HUES48 (cell line): ENCODE measurements around the gene CDK10.
A peak's percentile ranks its signal among the peaks of the same experiment; 100 is the strongest.
"Not testable (repeated sequence)": the region's sequence is repeated elsewhere in the genome, so short reads cannot be mapped to it uniquely, and the experiment has no call there.

ENCODE experiments used
- H3K27ac ChIP-seq: one replicate; pipeline ENCODE4 v1.7.0; 2013; ENCODE audit warnings: low read depth, low read length, inconsistent platforms
- H3K27me3 ChIP-seq: 2 replicates; pipeline ENCODE4 v1.6.1; 2013; ENCODE audit warnings: mild to moderate bottlenecking, low read length; ENCODE audit not compliant: control insufficient read depth, insufficient read depth
- H3K36me3 ChIP-seq: 2 replicates; pipeline ENCODE4 v1.6.1; 2013; ENCODE audit warnings: low read length; ENCODE audit not compliant: control insufficient read depth, insufficient read depth
- H3K4me1 ChIP-seq: 2 replicates; pipeline ENCODE4 v1.6.1; 2013; ENCODE audit warnings: mild to moderate bottlenecking, low read length; ENCODE audit not compliant: control insufficient read depth, insufficient read depth
- H3K4me3 ChIP-seq: 2 replicates; pipeline ENCODE4 v1.5.1; 2013; ENCODE audit warnings: mild to moderate bottlenecking, low read depth, low read length
- H3K9ac ChIP-seq: 2 replicates; pipeline ENCODE4 v1.6.1; 2013; ENCODE audit warnings: mild to moderate bottlenecking, low read depth, low read length, moderate library complexity
- H3K9me3 ChIP-seq: 2 replicates; pipeline ENCODE4 v1.6.1; 2013; ENCODE audit warnings: low read length; ENCODE audit not compliant: control insufficient read depth, insufficient read depth

Gene CDK10

DNA sequence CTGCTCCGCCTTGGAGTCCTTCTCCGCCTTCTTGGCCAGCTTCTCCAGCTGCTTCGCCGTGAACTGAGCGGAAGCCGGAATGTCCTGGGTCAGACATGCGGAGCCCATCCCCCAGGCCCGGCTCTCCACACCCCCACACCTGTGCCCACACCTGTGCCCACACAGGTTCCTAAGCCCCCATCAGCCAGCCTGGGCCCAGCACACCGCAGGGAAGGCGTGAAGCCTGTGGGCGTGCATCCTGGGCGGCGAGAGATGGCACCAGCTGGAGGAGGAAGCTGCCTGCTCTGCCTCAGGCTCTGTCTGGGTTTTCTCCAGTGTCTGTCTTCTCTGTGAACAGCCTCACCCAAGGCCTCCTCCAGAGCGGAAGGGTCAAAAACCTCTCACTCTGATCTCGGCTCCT lies 34.9 kb upstream of the CDK10 start:
- H3K4me1 ChIP-seq = no peaks in the 10 kb centered on the region
- H3K4me3 ChIP-seq = no peak overlapping the region
- H3K36me3 ChIP-seq = peaks cover 36% of the 10 kb centered on the region
- H3K9ac ChIP-seq = no peak overlapping the region
- no peaks in the 10 kb centered on the region for H3K9me3 ChIP-seq
- no peaks in the 10 kb centered on the region for H3K27me3 ChIP-seq
- no peak overlapping the region for H3K27ac ChIP-seq

GRCh38 chr16:89653656-89654295 lies 32.7 kb upstream of the CDK10 start:
- Histone ChIP-seq H3K4me1 (no peaks in the 10 kb centered on the region), H3K9me3 (no peaks in the 10 kb centered on the region), H3K9ac (no peak overlapping the region), H3K27me3 (no peaks in the 10 kb centered on the region), H3K36me3 (peaks cover 29% of the 10 kb centered on the region), H3K4me3 (no peak overlapping the region), H3K27ac (no peak overlapping the region)

- Histone ChIP-seq H3K4me3 (no peak overlapping the region), H3K36me3 (peaks cover 29% of the 10 kb centered on the region), H3K9ac (no peak overlapping the region), H3K27me3 (no peaks in the 10 kb centered on the region), H3K9me3 (no peaks in the 10 kb centered on the region), H3K4me1 (no peaks in the 10 kb centered on the region), H3K27ac (no peak overlapping the region)
These were observed 31.3 kb upstream of the CDK10 start for GRCh38 chr16:89655062-89655643.

- H3K9ac ChIP-seq = no peak overlapping the region
- peak overlapping the region; percentile 98 for H3K4me3 ChIP-seq
- H3K36me3 ChIP-seq = peaks cover 34% of the 10 kb centered on the region
- no peak overlapping the region for H3K27ac ChIP-seq
- H3K27me3 ChIP-seq = no peaks in the 10 kb centered on the region
- no peaks in the 10 kb centered on the region for H3K4me1 ChIP-seq
- no peaks in the 10 kb centered on the region for H3K9me3 ChIP-seq
These were observed 29.9 kb upstream of the CDK10 start for GRCh38 chr16:89656435-89657121.

DNA sequence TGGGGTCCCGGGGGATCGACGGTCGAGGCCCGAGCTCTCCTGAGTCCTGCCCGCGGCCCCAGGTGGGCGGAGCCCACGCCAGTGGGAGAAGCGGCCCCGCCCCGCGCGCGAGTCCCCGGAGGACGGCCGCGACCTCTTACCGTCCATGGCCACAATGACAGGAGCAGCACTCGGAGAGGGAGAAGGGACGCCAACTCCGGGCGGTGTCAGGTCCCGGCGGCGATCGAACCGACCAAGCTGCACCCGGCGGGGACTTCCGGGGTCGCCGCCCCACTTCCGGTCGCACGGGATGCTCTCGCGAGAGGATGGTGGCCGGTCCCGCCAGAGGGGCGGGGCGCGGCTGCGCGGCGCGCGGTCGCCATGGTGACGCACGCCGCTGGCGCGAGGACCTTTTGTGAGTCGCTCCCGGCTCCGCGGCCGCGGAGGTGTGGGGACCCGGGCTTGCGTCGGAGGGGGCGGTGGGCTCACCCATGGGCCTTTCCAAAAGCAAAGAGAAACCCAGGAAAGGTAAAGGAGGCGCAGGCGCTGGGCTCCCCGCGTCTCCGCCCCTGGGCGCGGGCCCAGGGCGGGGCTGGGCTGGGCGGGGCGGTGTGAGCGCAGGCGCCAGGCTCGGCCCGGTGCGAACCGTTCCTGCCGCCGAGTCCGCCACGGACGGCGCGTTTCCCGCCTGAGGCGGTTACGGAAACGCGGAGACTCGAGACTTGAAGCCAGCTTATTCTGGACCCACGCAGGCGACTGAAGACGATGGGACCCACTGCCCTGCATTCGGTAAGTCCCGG lies 28.9 kb upstream of the CDK10 start, which contains the start of the genes CHMP1A and SPATA33:
Gene CHMP1A, minus strand, starts transcription at position 267 of the 779 bp plus-strand sequence. Its CDS starts 120 bp downstream, at position 147.
Gene SPATA33, plus strand, starts transcription at position 395 of the 779 bp plus-strand sequence. Its CDS starts 76 bp downstream, at position 471.
- peaks cover 34% of the 10 kb centered on the region for H3K36me3 ChIP-seq

DNA sequence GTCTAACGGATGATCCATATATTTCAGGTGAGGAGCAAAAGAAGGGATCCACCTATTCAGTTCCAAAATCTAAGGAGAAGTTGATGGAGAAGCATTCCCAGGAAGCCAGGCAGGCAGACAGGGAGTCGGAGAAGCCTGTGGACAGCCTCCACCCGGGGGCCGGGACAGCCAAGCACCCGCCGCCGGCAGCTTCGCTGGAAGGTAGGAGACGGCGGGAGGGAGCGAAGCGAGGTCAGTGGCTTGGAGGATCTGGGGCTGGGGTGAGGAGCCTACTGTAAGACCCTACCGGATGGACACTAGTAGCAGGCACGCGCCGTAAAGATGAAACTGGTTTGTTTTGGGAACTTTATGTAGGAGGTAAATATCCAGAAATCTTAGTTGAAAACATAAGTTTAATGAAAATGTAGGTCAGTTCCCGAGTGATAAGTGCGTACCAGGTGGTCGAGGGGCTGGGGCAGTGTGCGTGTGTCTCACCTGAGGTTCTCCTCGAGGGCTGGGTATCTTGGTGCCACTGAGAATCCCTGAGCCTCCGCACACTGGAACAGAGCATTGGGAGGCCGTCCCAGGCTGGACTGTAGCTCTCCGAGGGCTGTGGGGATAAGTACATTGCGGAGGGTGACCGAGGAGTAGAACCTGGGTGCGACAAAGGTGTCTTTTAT lies 28.1 kb upstream of the CDK10 start:
- Histone ChIP-seq H3K4me3 (peak overlapping the region; percentile 98), H3K27ac (peak overlapping the region; percentile 73), H3K9ac (peak overlapping the region; percentile 65), H3K27me3 (no peaks in the 10 kb centered on the region), H3K36me3 (peaks cover 32% of the 10 kb centered on the region), H3K4me1 (no peaks in the 10 kb centered on the region), H3K9me3 (no peaks in the 10 kb centered on the region)

More for the DNA sequence above, 28.9 kb upstream of the CDK10 start, which contains the start of the genes CHMP1A and SPATA33:
- Histone ChIP-seq H3K27ac (peak within 1 kb of the TSS; percentile 73), H3K27me3 (no peaks in the 10 kb centered on the region), H3K9ac (peak within 1 kb of the TSS; percentile 65), H3K9me3 (no peaks in the 10 kb centered on the region), H3K4me1 (no peaks in the 10 kb centered on the region), H3K4me3 (peak within 1 kb of the TSS; percentile 98)

DNA sequence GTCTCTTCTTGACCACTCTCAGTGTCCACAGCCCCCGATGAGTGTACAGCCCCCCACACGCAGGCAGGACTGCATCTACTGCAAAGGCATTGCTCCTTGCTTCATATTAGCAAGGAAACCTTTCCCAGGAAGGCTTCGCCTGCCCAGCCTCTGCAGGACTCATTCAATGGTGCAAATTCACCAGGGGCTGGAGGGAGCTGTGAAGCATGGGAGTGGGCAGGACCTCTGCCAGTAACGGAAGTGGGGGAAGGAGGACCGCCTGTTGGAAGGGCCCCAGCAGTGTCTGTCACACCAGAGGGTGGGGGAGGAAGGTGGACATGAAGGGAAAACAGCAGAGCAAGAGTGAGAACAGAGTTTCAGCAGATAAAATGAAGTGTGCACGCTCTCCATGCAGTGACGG lies 26.3 kb upstream of the CDK10 start:
- Histone ChIP-seq H3K4me3 (no peak overlapping the region), H3K9me3 (no peaks in the 10 kb centered on the region), H3K36me3 (peaks cover 36% of the 10 kb centered on the region), H3K27me3 (no peaks in the 10 kb centered on the region), H3K9ac (no peak overlapping the region), H3K27ac (no peak overlapping the region), H3K4me1 (no peaks in the 10 kb centered on the region)

- Histone ChIP-seq H3K27ac (no peak overlapping the region), H3K27me3 (no peaks in the 10 kb centered on the region), H3K4me3 (no peak overlapping the region), H3K4me1 (no peaks in the 10 kb centered on the region), H3K9ac (no peak overlapping the region), H3K36me3 (peaks cover 36% of the 10 kb centered on the region), H3K9me3 (peaks cover 6% of the 10 kb centered on the region)
These were observed 25.3 kb upstream of the CDK10 start for GRCh38 chr16:89661215-89661614.

GRCh38 chr16:89664238-89664637 lies 22.3 kb upstream of the CDK10 start:
- H3K27ac ChIP-seq, H3K9me3 ChIP-seq, H3K4me3 ChIP-seq, H3K27me3 ChIP-seq, H3K9ac ChIP-seq, H3K4me1 ChIP-seq: not testable (repeated sequence)
- H3K36me3 ChIP-seq = peaks cover 36% of the 10 kb centered on the region

DNA sequence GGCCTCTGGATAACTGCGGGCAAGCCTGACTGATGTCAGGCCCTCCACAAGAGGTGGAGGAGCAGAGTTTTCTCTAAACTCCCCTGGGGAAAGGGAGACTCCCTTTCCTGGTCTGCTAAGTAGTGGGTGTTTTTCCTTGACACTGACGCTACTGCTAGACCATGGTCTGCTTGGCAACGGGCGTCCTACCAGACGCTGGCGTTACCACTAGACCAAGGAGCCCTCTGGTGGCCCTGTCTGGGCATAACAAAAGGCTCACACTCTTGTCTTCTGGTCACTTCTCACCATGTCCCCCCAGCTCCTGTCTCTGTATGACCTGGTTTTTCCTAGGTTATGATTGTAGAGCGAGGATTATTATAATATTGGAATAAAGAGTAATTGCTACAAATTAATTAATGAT lies 19.5 kb upstream of the CDK10 start:
- not testable (repeated sequence) for H3K27ac ChIP-seq, H3K4me3 ChIP-seq, H3K27me3 ChIP-seq, H3K9me3 ChIP-seq, H3K9ac ChIP-seq, H3K4me1 ChIP-seq
- H3K36me3 ChIP-seq = peaks cover 11% of the 10 kb centered on the region; the same call in 1 of the 2 replicates
